ENCODE data around the gene ABL1.

The ABL1 gene

DNA sequence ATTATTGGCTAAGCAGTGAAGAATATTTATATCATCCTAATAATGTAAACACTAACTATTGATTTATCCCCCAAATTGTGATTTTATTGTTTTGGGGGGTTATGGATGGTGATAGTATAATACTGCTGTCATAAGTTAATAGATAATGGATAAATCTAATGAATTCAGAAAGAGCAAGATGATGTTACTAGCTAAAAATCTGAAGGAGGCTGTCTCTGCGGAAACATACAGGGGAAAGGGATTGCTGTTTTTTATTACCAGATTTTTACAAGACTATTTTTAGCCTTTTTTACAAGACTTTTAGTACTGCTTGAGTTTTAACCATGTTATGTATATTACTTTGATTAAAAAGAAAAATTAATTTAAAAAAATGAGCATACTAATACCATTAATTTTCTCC is 5.3 kb upstream of the ABL1 start:
- Histone ChIP-seq H3K4me3 (ENCODE audit: insufficient read depth, low read length, poor library complexity, severe bottlenecking) (no peak overlapping the region), H3K27ac (ENCODE audit: low read depth, low read length) (no peak overlapping the region), H3K9me3 (ENCODE audit: insufficient read depth, low read length) (peaks cover 10% of the 10 kb centered on the region; the same call in 1 of the 2 replicates), H2AFZ (ENCODE audit: low read depth, low read length, severe bottlenecking) (no peak overlapping the region), H3K79me2 (ENCODE audit: insufficient read depth, low read length) (no peaks in the 10 kb centered on the region), H3K9ac (ENCODE audit: low read length) (no peak overlapping the region), H3K27me3 (ENCODE audit: low read length) (no peaks in the 10 kb centered on the region), H3F3A (ENCODE audit: insufficient read depth) (no peaks in the 10 kb centered on the region), H3K36me3 (ENCODE audit: low read length) (no peaks in the 10 kb centered on the region), H4K20me1 (ENCODE audit: low read depth, low read length) (no peaks in the 10 kb centered on the region; the same call in 1 of the 2 replicates), H3K9me2 (replicated peaks; ENCODE audit: insufficient read depth, low read length) (no peaks in the 10 kb centered on the region), H3K4me2 (ENCODE audit: low read depth, low read length, poor library complexity, severe bottlenecking) (no peak overlapping the region)
- TF ChIP-seq EZH2phosphoT487 (conservative IDR thresholded peaks at IDR 0.05; ENCODE audit: low read length): no peak
- TF ChIP-seq, protein P1, sequence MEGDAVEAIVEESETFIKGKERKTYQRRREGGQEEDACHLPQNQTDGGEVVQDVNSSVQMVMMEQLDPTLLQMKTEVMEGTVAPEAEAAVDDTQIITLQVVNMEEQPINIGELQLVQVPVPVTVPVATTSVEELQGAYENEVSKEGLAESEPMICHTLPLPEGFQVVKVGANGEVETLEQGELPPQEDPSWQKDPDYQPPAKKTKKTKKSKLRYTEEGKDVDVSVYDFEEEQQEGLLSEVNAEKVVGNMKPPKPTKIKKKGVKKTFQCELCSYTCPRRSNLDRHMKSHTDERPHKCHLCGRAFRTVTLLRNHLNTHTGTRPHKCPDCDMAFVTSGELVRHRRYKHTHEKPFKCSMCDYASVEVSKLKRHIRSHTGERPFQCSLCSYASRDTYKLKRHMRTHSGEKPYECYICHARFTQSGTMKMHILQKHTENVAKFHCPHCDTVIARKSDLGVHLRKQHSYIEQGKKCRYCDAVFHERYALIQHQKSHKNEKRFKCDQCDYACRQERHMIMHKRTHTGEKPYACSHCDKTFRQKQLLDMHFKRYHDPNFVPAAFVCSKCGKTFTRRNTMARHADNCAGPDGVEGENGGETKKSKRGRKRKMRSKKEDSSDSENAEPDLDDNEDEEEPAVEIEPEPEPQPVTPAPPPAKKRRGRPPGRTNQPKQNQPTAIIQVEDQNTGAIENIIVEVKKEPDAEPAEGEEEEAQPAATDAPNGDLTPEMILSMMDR (IDR thresholded peaks at IDR 0.05; ENCODE audit: insufficient read depth, low read length, poor library complexity, severe bottlenecking): no peak

DNA sequence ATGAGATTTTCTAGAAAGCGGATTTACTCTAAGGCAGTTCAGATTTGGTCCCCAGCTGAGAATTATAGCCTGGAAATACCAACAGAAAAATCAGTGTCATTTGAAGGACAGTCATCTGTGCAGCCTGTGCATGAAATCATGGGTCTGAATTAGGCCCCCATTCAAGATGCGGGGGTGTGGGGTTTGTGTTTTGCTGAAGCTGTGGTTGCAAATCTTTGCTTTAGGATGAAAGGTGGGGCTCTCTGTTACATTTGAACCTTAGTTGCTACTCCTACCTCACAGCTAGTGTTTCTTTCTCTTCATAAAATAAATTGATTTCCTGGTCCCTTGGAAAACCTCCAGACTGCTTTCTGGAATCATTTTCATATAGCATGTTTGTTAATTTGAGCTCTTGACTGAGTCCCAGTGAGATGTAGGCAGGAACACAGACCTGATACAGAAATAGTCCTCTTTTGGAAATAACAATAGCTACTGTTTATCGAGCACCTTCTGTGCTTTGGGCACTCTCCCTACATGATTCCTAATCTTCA is 4.8 kb upstream of the ABL1 start:
- no peaks in the 10 kb centered on the region for H3K9me2 ChIP-seq (replicated peaks; ENCODE audit: insufficient read depth, low read length)
- no peak overlapping the region for H3K27ac ChIP-seq (ENCODE audit: low read depth, low read length)
- H3K27me3 ChIP-seq (ENCODE audit: low read length): no peaks in the 10 kb centered on the region
- no peak for TF ChIP-seq EZH2phosphoT487 (conservative IDR thresholded peaks at IDR 0.05; ENCODE audit: low read length)
- TF ChIP-seq, protein P1 (IDR thresholded peaks at IDR 0.05; ENCODE audit: insufficient read depth, low read length, poor library complexity, severe bottlenecking): no peak
- H3F3A ChIP-seq (ENCODE audit: insufficient read depth): no peaks in the 10 kb centered on the region
- no peak overlapping the region for H3K9ac ChIP-seq (ENCODE audit: low read length)
- no peaks in the 10 kb centered on the region for H3K79me2 ChIP-seq (ENCODE audit: insufficient read depth, low read length)
- H3K36me3 ChIP-seq (ENCODE audit: low read length): no peaks in the 10 kb centered on the region
- H3K9me3 ChIP-seq (ENCODE audit: insufficient read depth, low read length): peaks cover 10% of the 10 kb centered on the region; the same call in 1 of the 2 replicates
- H2AFZ ChIP-seq (ENCODE audit: low read depth, low read length, severe bottlenecking): no peak overlapping the region
- H4K20me1 ChIP-seq (ENCODE audit: low read depth, low read length): no peaks in the 10 kb centered on the region; the same call in 1 of the 2 replicates
- no peak overlapping the region for H3K4me2 ChIP-seq (ENCODE audit: low read depth, low read length, poor library complexity, severe bottlenecking)
- no peak overlapping the region for H3K4me3 ChIP-seq (ENCODE audit: insufficient read depth, low read length, poor library complexity, severe bottlenecking)

DNA sequence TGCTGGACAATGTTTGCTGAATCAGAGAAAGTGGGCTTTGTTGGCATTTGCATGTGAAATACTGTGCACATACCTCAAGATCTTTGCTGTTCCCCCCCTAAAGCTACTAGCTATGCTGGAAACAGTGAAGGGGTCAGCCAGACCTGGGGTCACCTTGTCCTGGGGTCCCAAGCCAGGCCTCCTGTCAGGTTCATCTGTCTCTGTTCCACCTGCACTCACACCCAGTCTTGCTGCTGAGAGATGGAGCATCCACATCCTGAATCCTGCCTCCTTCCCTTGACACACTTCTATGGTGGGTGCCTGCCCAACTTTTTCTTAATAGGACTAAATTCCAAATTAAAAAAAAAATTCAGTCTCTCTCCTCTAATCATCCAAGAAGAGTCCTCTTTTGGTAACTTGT is 4.0 kb upstream of the ABL1 start:
- no peak overlapping the region for H3K4me3 ChIP-seq (ENCODE audit: insufficient read depth, low read length, poor library complexity, severe bottlenecking)
- no peaks in the 10 kb centered on the region for H3K27me3 ChIP-seq (ENCODE audit: low read length)
- no peak overlapping the region for H3K4me2 ChIP-seq (ENCODE audit: low read depth, low read length, poor library complexity, severe bottlenecking)
- no peaks in the 10 kb centered on the region for H3F3A ChIP-seq (ENCODE audit: insufficient read depth)
- H3K9me3 ChIP-seq (ENCODE audit: insufficient read depth, low read length): peaks cover 10% of the 10 kb centered on the region; the same call in 1 of the 2 replicates
- H2AFZ ChIP-seq (ENCODE audit: low read depth, low read length, severe bottlenecking): no peak overlapping the region
- no peak overlapping the region for H3K27ac ChIP-seq (ENCODE audit: low read depth, low read length)
- H3K9me2 ChIP-seq (replicated peaks; ENCODE audit: insufficient read depth, low read length): no peaks in the 10 kb centered on the region
- H3K36me3 ChIP-seq (ENCODE audit: low read length): no peaks in the 10 kb centered on the region
- no peaks in the 10 kb centered on the region; the same call in 1 of the 2 replicates for H4K20me1 ChIP-seq (ENCODE audit: low read depth, low read length)
- no peak overlapping the region for H3K9ac ChIP-seq (ENCODE audit: low read length)
- TF ChIP-seq EZH2phosphoT487 (conservative IDR thresholded peaks at IDR 0.05; ENCODE audit: low read length): no peak
- TF ChIP-seq, protein P1 (IDR thresholded peaks at IDR 0.05; ENCODE audit: insufficient read depth, low read length, poor library complexity, severe bottlenecking): no peak
- no peaks in the 10 kb centered on the region for H3K79me2 ChIP-seq (ENCODE audit: insufficient read depth, low read length)

Measured in SU-DHL-6 (cell line).